Posterior vena cava (tissue), 2 donors: ENCODE results near the gene ZFR. TPM values are rescaled to one million over a fixed set of nuclear protein-coding genes. Genes with fewer than 3 reads are reported as not detected.

Experiments used
- DNase-seq: peaks from one replicate; pipeline ENCODE4 v3.0.0-alpha.2; 2020; ENCODE audit warnings: low spot score
- intact Hi-C, 2 donors: fragments of 100-400 bp; cut with DNase I; formaldehyde crosslinking; loops; one replicate each; pipeline versions ENCODE4 v1.14.1 to v1.14.2; 2022 to 2023
- microRNA-seq, 2 donors: library from miRNA; unstranded; fragments of <30 nt; microRNA quantifications; one replicate each; pipeline ENCODE4 v1.2.0, GENCODE V29; 2020 to 2021; ENCODE audit warnings: borderline microRNAs expressed in 2 of 2
- total RNA-seq, 2 donors: library from RNA; stranded (reverse); fragmentation: NEBNext Ultra II Directional; extraction: Animal tissue kit (Norgen Biotek cat#: 25700); gene quantifications; one replicate each; pipeline ENCODE4 v1.2.1, GENCODE V29; 2021
- donor health status: DM: yes; HTN: yes; CAD: no.
- donor health status: DM: yes; HTN: yes; CAD: no.

ZFR gene
- total RNA-seq, 2 donors from 2014 or later = 65.2 to 80.4 TPM

DNA sequence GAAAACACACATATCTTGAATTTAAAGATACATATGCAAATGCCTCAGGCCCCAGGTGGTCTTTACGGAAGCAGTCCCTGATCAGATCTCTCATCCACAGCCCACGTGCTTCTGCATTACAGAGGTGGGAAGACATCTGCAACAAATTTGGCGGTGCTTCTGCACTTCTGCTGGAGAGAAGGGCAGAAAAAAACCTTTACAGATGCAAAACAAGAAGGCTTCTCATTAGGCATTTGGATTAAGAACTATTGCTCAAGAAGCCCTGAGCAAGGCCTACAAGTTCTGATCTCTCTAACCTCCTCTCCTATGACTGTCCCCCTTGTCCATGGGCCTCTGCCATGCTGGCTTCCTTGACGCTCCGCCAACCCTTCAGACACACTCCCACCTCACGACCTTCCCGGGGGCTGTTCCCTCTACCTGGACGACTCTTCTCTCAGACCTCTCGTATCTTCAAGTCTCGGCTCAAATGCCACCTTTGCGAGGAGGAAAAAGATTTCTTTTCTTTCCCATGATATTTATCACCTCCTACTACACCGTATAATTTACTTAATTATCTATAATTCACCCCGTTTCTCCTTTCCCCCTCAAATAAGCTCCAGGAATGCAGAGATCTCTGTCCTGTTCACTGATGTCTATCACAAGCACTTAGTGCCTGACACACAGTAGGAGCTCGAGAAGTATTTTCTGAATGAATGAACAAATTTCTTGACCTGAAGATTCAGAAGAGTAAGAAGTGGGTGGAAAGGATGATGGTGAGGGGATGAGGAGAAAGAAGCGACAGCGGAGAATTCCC lies 132.9 kb downstream of the ZFR start:
- intact Hi-C loops = no loop called here
- DNase-seq = no peak

DNA sequence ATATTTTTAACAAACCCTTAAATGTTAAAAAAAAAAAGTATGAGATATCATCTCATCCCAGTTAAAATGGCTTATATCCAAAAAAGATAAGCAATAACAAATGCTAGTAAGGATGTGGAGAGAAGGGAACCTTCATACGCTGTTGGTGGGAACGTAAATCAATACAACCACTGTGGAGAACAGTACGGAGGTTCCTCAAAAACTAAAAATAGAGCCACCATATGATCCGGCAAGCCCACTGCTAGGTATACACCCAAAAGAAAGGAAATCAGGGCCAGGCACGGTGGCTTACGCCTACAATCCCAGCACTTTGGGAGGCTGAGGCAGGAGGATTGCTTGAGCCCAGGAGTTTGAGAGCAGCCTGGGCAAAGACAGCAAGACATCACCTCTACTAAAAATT lies 134.8 kb downstream of the ZFR start:
- DNase-seq = no peak
- intact Hi-C loops = no loop called here

DNA sequence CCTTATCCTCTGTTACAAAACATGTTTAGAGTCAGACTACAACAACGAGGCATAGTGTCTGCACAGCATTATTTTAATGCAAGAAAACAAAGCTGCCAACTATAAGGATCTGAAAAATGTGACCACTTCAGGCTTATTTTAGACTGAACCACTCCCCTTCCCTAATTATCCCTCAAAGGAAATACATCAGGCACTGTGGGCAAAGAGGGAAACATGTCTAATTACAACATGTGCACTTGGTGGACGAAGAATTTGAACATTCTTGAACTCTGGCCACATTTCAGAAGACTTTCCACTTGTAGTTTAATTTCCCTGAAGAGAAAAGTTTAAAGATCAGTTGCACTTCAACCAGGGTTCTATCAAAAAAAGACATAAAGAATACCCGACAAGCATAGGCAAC lies 135.6 kb downstream of the ZFR start:
- DNase-seq = no peak
- intact Hi-C loops = no loop called here

DNA sequence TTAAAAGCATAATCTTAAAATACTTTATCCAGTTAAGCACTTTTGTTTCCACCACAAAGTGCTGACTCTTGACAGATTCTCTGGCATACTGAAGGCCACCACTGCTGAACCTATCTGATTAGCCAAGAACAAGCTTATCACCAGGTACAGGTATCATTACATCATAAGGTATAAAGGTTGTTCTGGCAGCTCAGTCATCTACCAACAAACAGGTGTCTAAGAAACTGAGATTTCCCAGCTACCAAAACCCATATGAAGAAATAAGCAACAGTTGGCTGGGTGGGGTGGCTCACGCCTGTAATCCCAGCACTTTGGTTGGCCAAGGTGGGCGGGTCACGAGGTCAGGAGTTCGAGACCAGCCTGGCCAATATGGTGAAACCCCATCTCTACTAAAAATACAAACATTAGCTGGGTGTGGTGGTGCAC lies 136.8 kb downstream of the ZFR start:
- no peak for DNase-seq
- intact Hi-C loops = no loop called here

DNA sequence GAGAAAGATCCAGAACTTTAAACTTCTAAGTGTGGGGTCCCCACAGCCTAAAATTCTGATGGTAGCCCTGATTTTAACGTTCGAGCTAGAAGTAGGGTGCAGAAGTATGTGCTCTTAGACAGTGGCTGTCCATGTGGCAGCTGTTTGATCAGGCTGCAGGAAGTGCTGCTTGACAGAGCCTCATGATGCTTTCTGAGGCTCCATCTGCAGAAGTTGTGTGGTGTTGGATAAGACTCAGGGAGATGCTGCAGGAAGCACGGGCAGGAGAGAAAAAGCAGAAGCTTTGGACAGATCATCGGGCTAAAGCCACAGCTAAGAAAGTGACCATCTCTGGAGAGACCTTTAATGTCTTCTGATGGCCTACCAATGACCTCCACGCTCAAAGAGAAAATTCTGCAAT lies 139.9 kb downstream of the ZFR start:
- intact Hi-C loops = no loop called here
- DNase-seq = no peak

Small RNA genes within 50 kb of the gene (microRNA-seq; reads per million reads assigned to microRNA genes)
- gene MIR579 = 0.52 to 0.97 reads per million in 2 donors

Other genes starting within 250 kb of the ZFR start
- gene MTMR12, start 131.8 kb downstream of the ZFR start, total RNA-seq = 10 to 100 TPM; 45.1 to 58.0 TPM
- gene SUB1, start 140.8 kb upstream of the ZFR start, total RNA-seq = 100 to 1,000 TPM; 151 to 179 TPM